ENCODE data around the gene CNOT8.
A peak's percentile ranks its signal among the peaks of the same experiment; 100 is the strongest.
"Not testable (repeated sequence)": the region's sequence is repeated elsewhere in the genome, so short reads cannot be mapped to it uniquely, and the experiment has no call there.

CNOT8 gene

DNA sequence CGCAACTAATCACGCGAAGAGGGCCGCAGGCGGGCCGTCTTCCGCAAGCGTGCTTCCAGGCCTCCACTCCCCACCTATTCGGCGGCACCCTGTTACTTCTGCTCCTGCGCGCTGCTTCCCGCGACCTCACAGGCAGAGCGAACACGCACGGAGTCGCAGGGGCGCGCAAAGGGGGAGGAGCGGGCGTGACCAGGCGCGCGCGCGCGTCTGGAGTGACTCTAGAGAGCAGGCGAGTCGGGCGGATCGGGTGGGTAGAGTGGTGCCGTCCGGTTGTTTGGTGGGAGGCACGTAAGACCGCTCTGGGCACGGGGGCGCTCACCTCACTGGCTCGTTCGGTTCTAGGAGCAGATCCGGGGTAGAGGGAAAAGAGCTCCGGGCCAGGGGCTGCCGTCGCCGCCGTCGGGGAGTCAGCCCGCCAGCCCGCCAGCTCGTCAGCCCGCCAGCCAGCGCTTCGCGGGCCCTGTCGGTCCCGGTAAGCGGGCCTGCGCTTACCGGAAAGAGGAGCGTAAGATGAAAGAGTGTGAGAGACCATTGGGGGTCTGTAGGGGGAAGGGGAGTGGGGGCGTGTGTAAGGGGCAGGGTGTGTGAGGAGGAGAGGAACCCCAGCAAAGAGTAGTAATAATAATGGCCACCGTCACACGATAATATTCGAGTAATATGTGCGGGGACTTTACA, at the start of gene CNOT8:
TSS of gene CNOT8 (plus strand) at position 331 of the 675 bp plus-strand sequence. CDS start 4,652 bp downstream, outside the sequence.
- peak; percentile 92 for DNase-seq

DNA sequence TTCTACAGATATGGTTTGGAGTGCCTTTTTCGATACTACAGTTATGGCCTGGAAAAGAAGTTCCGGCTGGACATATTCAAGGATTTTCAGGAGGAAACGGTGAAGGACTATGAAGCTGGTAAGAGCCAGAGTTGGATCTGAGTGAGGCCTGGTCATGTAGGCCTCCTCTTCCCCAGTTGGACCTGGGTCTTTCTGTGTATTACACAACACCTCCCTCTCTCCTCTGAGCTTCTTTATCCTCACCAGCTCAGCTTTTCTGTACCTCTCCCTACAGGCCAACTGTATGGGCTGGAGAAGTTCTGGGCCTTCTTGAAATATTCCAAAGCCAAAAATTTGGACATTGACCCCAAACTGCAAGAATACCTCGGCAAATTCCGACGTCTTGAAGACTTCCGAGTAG, 47.2 kb upstream of the CNOT8 start:
- no peak for DNase-seq

DNA sequence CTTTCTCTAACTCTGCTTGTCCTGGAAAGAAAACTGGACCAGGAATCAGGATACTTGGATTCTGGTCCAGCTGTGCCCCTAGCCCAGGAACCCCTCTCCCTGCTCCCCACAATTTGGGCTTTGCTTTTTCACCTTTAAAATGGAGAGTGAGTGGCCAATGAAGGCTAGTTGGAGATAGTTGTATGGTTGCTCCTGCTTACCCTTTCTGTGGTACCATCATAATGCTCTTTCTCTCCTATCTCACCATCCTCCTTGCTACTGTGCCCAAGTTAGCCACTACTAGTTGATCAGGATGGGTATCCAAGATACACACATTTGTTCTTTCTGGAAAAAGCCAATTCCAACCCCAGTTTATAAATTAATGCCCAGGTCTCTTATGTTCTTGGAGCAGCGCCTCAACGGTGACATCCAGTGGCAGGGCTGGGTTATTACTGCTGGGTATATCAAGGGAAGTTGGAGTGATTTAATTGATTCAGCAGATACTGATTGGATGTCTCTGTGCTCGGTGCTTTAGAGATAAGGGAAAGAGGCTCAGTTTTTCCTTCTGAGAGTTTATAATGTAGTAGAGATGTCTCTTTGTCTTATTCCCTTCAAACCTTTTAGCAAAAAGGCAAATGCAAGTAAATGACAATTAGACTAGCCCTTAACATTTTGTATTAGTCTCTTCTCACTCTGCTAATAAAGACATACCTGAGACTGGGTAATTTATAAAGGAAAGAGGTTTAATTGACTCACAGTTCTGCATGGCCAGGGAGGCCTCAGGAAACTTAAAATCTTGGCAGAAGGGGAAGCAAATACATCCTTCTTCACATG, 46.6 kb upstream of the CNOT8 start:
- peak; percentile 25 for DNase-seq

DNA sequence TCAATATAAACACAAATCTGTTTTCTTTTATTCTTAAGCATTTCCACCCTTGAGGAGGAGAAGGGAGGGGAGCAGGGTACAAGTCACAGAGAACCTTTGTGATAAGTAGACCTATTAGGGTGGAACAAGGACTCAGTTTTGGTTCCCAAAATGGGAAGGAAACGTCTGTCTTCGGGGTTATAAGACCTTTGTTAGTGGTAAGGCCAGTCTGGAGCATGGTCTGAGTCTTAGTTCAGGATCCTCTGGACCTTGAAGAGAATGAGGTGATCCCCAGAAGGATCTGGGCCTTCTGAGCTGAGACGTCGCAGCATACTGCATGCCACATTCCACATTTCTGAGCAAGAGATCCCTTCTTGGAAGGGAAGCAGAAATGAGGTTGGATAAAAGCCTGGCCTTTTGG, 45.3 kb upstream of the CNOT8 start:
- no peak for DNase-seq

DNA sequence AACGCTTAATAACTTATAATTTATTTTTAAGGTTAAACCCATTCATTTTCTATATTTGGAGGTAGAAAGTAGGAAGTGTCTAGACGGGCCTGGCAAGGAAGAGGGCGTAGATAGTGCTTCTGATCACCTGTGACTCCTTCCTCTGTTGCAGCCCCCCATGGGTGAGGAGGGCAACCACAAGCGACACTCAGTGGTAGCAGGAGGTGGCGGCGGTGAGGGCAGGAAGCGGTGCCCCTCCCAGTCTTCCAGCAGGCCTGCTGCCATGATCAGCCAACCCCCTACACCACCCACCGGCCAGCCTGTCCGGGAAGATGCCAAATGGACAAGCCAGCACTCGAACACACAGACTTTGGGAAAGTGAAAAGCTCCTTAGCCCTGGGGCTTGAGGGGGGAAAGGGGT, 44.7 kb upstream of the CNOT8 start:
- DNase-seq = no peak

DNA sequence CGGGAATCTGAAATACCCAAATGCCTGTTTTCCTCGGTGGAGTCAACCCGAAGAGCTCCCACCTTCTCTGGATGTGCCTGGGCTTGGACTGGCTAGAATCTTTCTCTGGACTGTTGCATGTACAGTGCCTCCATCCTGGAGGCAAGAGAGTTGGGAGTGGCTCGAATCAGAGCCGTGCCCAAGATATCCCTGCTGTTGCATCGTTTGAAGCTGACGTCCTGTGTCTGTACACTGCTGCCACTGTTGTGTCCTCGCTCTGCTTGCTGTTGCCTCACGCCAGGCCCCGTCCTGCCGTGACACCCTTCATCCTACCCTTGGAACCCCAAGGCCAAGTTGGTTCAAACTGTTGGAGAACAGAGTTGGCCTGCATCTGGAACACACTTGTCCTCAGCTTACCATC, 43.4 kb upstream of the CNOT8 start:
- DNase-seq = no peak

DNA sequence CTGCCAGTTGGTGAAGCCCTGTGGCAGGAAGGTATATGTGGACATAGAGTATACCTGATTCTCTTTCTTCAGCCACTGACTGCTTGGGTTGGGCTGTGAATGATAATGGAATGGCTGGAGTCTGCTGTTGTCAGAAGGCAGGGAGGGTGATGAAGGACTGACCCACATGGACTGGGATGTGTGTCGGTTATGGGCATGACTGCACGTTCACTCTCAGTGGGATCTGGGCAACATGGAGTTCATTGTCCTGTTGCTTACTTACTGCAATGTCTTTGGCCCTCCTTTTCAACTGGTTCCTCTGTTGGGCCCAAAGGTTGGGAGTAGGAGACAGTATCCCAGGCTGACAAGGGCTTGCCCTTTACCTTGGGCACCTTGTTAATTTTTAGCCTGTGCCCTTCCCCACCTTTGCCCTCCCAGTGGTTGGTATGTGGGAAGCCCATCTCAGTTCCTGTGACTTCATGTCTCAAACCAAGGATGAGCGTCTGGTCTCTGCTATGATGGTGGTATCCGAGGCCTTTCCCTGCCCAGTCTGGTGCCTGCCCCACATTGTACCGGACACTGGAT, 42.7 kb upstream of the CNOT8 start:
- DNase-seq = no peak

DNA sequence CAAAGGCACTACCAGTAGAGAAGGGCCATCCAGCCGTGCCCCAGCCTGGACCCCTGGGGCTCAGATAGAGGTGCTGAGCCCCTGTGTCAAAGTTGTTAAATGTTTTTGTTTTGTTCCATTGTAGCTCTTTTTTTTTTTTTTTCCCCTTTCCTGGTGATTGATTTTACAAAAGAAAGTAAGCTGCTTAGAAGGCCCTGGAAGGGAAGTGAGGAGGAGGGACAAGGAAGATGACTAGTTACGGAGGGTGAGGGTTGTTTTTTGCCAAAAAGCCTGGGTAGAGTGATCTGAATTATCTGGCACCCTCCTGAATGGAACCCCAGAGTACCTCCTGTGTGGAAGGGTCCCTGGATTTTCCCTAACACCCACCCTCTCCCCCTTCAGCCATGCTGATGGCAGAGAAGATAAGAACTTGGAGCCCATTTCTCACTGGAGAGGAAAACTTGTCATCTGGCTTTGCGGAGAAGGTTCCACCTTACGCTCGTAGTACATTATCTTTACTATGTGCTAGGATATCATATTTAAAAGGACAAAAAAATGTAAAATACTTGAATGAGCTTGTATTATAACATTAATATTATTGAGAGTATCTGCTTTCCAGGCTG, 41.4 kb upstream of the CNOT8 start:
- DNase-seq = no peak

DNA sequence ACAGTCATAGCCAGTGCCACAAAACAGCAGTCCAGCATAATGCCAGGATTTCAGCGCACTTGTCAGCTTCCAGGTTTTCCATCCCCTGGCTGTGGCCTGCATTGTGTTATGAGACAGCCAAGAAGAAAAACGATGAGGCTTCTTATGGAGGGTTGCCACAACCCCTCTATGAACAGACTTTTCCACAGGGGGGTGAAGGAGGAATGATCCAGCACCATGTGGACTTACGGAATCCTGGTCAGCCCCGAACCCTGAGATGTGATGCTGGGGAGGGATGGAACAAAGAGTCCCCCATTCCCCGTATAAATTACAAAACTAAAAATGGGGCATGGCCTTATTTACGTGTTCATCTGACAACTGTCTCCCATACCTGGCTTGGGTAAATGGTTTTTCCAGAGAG, 40.6 kb upstream of the CNOT8 start:
- DNase-seq = no peak

DNA sequence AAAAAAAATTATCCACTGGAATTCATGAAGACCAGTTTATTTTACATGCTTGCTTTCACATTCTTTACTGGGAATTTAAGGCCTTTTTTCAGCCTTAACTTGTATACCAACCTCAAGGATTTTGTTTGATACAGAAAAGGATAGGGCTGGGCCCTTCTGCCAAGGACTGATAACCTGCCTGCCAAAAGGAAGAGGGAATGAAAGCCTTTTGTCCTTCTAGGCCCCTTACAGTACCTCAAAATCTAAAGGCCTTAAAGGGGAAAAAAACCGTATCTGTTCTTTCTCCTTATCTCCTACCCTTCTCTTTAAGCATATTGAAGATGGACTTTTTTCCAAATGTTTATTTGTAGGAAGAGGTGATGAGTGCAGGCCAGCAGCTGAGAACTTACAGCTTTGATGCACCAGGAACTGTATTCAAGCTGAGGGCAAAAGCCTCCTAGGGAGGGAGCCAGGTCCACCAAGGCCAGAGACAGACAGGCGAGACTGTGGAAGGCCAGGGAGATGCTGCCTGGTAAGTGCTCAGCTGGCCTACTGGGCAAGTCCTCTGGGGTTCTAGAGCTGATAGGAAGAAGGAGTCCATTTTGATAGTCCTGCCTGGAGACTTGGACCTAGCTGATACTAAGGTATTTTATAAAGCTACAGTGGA, 39.8 kb upstream of the CNOT8 start:
- no peak for DNase-seq

DNA sequence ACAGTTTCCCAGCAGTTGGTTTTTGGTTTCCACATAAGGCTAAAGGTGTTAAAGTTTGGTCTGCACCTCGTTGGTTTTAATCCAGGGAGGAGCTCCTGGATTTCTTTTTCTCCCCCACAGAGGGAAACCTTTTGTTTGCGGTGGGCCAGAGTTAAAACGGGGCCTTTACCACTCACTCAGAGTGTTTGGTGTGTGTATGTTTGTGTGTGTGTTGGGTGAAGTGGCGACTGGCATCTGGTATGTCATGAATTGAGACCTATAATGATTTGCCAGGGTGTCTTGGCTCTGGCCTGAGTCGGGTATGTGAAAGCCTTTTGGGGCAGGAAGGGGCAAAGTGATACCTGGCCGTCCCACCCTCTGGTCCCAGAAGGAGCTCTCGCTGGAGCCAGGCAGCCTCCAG, 38.9 kb upstream of the CNOT8 start:
- DNase-seq = no peak

DNA sequence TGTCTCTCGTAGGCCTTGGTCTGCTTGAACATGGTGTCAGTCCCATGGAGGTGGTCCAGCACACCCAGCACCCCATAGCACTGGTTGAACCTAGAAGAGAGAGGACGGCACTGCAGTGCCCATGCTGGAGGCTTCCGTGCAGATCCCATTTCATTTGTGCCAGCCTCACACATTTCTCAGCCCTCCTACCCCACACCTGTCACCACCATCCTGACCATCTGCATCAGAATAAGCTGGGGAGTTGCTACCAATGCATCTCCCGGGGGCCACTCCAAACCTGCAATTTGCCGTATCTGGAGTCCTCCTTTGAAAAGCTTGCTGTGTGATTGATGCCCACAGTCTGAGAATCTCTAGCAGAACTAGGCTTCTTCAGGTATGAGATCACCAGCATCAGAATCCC, 38.0 kb upstream of the CNOT8 start:
- DNase-seq = no peak

DNA sequence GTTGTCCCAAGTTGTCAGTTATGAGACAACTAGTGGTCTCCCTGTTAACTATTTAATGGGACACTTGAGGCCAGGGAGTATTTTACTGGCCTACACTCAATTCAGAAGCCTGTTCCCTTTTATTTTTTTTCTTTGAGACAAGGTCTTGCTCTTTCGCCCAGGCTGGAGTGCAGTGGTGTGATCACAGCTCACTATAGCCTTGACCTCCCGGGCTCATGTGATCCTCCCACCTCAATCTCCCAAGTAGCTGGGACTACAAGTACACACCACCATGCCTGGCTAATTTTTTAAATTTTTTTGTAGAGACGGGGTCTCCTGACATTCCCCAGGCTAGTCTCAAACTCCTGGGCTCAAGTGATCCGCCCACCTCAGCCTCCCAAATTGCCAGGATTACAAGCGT, 35.5 kb upstream of the CNOT8 start:
- DNase-seq = not testable (repeated sequence)

DNA sequence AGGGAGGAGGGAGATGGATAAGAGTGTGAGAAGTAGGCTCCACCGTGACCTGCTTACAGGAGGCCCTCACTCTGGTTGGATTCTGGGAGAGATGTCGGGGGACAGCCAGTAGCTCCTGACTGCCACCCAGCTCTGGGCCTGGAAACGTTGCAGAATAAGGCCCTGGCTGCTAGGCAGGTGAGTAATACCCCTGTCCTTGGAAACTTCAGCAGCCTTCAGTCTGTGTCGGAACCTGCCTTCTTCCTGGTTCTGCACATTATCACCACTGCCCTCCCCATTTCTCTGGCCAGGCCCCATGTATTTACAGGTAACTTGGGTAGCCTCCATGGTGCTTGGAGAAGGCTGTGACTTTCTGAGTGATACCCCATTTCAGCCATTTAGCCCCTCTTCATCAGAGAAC, 34.8 kb upstream of the CNOT8 start:
- no peak for DNase-seq

DNA sequence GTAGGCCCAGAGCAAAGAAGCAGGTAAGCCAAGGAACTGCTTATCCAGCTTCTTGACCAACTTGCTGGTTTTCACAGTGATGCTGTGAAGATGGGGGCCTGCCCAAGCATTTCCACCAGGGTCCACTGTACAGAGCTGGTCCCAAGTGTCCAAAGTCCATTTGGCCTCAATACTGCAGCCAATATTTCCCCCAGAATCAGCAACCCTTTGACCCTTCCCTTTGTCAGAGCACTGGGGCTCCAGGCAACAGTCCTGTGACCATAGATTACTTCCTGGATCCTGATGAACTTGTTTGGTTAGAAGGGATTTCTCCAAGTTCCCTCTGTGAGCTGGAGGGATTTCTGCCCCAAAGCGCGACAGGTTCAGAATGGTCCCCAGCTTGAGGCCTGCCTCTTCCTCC, 34.4 kb upstream of the CNOT8 start:
- DNase-seq = no peak

DNA sequence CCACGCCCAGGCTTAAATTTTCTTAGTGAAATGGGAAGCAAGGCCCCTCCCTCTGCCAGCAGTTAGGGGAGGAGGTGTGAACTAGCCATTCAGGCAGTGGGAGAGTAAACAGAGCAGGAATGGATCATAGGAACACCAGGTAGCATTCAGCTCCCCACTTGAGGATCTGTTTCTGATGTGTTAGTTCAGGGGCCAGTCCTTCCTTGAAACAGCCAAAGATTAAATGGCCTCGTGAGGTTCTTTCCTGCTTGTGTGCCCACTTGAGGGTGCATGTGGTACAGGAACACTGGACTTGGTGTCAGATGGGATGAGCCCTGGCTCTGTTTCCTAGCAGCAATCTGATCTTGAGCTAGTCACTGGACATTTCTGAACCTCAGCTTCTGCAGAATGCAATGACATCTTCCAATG, 29.2 kb upstream of the CNOT8 start:
- DNase-seq = no peak

DNA sequence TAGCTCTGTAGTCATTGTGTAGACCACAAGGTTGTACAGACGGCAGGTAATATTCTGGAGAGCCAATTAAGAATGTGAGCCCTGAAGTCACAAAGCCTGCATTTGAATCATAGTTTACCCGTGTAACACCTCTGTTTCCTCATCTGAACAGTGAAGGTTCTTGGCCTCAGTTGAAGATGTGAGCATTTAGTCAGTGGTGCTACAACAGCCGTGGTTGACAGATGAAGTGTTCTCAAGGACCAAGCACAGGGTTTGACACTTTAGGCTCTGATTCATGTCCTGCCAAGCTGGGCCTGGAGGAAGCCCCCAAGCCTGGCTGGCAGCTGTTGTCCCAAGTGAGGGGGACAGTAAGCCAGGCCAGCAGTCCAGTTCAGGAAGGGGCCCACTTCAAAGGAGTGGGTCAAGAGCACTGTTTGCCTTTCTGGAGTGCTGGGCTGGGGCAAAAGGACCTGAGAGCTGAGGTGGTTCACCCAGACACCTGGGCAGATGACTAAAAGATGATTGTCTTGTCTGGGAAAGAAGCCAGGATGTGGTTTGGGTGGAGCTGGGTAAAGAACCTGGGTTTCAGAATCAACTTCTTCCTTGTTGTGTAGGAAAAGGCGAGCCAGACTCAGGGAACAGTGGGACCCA, 28.7 kb upstream of the CNOT8 start:
- DNase-seq = no peak

DNA sequence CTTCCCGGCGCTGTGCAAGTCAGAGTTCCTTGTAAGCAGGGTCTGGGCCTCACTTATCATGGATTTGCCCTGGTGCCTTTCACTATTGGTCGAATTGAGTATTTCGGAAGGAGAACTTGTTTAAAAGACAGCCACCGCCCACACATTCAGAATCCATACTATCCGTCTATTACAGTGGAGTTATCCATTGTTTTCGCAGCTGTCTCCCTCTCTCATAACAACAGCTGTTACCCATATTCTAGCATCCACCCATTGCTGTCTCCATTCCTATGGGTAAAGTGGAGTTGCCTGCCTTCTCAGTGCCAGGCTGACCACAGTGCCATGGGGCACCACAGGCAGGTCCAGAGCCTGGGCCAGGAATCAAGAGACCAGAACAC, 28.2 kb upstream of the CNOT8 start:
- no peak for DNase-seq

DNA sequence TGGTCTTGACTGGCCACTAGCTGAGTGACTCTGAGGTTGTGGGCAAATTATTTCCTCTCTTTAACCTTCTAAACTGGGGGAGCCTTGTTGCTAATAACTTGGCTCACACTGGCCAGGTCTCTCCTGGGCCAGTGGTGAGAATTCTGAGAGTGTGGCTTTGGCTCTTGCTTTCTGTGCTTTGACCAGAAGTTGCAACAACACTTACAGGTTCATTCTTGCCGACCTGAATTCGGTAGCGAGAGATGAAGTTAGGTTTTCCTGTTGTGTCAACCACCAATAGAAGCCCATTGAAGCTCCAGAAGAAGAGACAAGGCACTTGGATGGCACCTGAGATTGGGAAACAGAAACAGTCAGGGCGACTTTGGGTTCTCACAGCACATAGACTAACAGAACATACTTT, 27.8 kb upstream of the CNOT8 start:
- no peak for DNase-seq

DNA sequence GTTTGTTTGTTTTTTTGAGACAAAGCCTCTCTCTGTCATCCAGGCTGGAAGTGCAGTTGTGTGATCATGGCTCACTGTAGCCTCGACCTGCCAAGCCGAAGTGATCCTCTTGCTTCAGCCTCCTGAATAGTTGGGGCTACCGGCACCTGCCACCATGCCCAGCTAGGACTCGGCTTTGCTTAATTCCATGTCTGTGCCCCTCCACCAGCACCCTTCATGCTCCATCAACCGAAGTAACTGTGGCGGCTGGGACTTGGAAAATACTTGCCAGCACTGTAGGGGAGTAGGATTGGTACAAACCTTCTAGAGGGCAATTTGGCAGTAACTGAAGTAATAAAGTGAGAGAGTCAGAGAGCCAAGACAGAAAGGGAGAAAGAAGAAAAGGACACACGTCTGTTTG, 27.0 kb upstream of the CNOT8 start:
- DNase-seq = no peak

DNA sequence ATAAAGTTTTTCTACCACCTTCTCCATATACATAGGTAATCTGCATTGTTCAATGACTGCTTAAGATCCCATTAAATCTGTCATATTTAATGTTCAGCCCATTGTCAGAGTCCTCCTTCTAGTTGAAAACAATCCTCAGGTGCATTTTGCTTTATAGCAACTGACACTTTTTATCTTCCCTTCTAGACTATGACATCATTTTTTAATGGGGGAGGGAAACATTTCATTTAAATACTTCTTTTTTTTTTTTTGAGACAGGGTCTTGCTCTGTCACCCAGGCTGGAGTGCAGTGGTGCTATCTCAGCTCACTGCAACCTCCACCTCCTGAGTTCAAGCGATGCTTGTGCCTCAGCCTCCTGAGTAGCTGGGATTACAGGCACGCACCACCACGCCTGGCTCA, 25.6 kb upstream of the CNOT8 start:
- DNase-seq = not testable (repeated sequence)

DNA sequence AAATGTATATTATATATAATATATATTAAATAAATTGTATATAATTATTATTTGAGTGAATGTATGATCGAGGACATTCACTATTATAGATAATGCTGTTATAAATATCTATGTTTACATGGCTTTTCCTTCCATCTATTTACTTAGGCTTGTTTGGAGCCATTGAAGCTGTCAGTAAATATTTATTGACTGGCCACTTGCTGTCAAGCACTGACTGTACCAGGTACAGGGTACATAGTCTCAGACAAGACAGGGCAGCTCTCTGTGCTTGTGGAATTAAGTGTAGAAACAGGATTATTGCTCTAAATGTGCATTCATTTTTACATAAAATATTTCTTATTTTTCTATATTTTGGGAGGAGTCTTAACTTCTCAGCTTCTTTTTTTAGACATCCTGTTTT, 24.4 kb upstream of the CNOT8 start:
- DNase-seq = no peak

DNA sequence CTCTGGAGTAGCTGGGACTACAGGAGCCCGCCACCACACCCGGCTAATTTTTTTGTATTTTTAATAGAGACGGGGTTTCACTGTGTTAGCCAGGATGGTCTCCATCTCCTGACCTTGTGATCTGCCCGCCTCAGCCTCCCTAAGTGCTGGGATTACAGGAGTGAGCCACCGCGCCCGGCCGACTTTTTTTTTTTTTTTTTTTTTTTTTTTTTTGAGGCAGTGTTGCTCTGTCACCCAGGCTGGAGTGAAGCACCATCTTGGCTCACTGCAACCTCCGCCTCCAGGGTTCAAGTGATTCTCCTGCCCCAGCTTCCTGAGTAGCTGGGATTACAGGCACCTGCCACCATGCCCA, 22.8 kb upstream of the CNOT8 start:
- not testable (repeated sequence) for DNase-seq
